Ovary (tissue), 3 donors: ENCODE results near the gene PHF14.

ENCODE experiments used
- CTCF ChIP-seq, 3 donors: fragments of 450-650 bp in 2 of 3; fragments of 200-600 bp in 1 of 3; IDR thresholded peaks; one replicate each; pipeline versions ENCODE4 v1.5.1 to v1.8.0; 2016 to 2022; ENCODE audit warnings: antibody characterized with exemption in 3 of 3, mild to moderate bottlenecking in 1 of 3
- EP300 ChIP-seq: sonication (generic); formaldehyde crosslinking; IDR thresholded peaks from one replicate; pipeline ENCODE4 v1.6.1; 2017; ENCODE audit warnings: antibody characterized with exemption
- donor health status: DM: no; HTN: no; CAD: no.

GRCh38 chr7:11181590-11181989 lies 207.9 kb downstream of the PHF14 start:
- no peak for TF ChIP-seq EP300
- TF ChIP-seq CTCF (IDR thresholded peaks at IDR 0.05) = no peak
